Measurements from ENCODE around the gene STATH. TPM values are rescaled to one million over a fixed set of nuclear protein-coding genes. Genes with fewer than 3 reads are reported as not detected.

Gene STATH
- total and polyA plus RNA-seq, 2 donors (not counting 1 experiment from before 2014, with no cell fraction given), result not detected

DNA sequence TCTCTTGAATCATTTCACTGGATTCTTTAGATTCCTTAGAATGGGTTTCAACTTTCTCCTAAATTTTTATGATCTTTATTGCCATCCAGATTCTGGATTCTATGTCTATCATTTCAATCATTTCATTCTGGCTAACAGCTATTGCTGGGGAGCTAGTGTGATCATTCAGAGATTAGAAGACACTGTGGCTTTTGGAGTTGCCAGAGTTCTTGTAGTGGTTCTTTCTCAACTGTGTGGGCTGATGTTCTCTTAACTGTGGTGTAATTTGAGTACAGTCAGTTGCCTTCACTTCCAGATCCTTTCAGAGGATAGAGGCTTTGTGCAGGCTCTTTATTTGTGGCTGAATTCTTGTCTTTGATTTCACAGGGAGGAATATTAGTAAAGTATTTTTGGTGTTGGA is 18.2 kb upstream of the STATH start:
- peaks cover 0 to 3% (median 0%) of the 10 kb centered on the region in 3 donors for H3K9me3 ChIP-seq (ENCODE audit: control extremely low read depth in 1 of 3, control insufficient read depth in 2 of 3, insufficient read depth in 1 of 3, low read length in 2 of 3)
- ChIA-PET POLR2A (no interaction called here), CTCF (no interaction called here)
- H3K9ac ChIP-seq (ENCODE audit: low read length), result no peak overlapping the region
- Mint-ChIP-seq H3K9me3 (ENCODE audit: insufficient read depth) (peaks cover 3% of the 10 kb centered on the region), H3K27me3 (no peaks in the 10 kb centered on the region), H3K4me3 (no peak overlapping the region), H3K27ac (no peak overlapping the region), H3K4me1 (no peaks in the 10 kb centered on the region)
- H3K4me2 ChIP-seq (replicated peaks; ENCODE audit: low read depth, low read length, poor library complexity, severe bottlenecking), result no peak overlapping the region
- intact Hi-C loops (cut with micrococcal nuclease), result no loop called here
- no peaks in the 10 kb centered on the region for H3K79me2 ChIP-seq (ENCODE audit: control insufficient read depth, insufficient read depth, low read length)
- H4K20me1 ChIP-seq (ENCODE audit: control insufficient read depth, insufficient read depth, low read length, poor library complexity, severe bottlenecking), result no peaks in the 10 kb centered on the region
- H3K4me3 ChIP-seq (ENCODE audit: control extremely low read depth in 1 of 5, extremely low read depth in 1 of 5, insufficient read depth in 1 of 5, low read depth in 2 of 5, low read length in 4 of 5), result no peak overlapping the region
- no peak for TF ChIP-seq CTCF (IDR thresholded peaks at IDR 0.05)
- no peak for TF ChIP-seq EZH2 (IDR thresholded peaks at IDR 0.05; ENCODE audit: borderline replicate concordance, insufficient read depth, low read depth, low read length, poor library complexity, severe bottlenecking)
- H2AFZ ChIP-seq (ENCODE audit: insufficient read depth, low read depth, low read length, poor library complexity, severe bottlenecking), result no peak overlapping the region
- no peak overlapping the region for H3K27ac ChIP-seq (ENCODE audit: low read length in 2 of 2)
- ATAC-seq (ENCODE audit: low read depth), result no peak
- H3K27me3 ChIP-seq (replicated peaks in 1 of 4; ENCODE audit: control extremely low read depth in 1 of 4, control insufficient read depth in 3 of 4, insufficient read depth in 4 of 4, low read length in 3 of 4), result no peaks in the 10 kb centered on the region
- no peak for DNase-seq
- H3K4me1 ChIP-seq (ENCODE audit: control insufficient read depth in 2 of 2, insufficient read depth in 2 of 2, low read length in 2 of 2), result no peaks in the 10 kb centered on the region
- H3K36me3 ChIP-seq (replicated peaks in 1 of 2; ENCODE audit: control extremely low read depth in 1 of 2, control insufficient read depth in 1 of 2, extremely low read depth in 1 of 2, insufficient read depth in 2 of 2, low read length in 1 of 2), result no peaks in the 10 kb centered on the region

DNA sequence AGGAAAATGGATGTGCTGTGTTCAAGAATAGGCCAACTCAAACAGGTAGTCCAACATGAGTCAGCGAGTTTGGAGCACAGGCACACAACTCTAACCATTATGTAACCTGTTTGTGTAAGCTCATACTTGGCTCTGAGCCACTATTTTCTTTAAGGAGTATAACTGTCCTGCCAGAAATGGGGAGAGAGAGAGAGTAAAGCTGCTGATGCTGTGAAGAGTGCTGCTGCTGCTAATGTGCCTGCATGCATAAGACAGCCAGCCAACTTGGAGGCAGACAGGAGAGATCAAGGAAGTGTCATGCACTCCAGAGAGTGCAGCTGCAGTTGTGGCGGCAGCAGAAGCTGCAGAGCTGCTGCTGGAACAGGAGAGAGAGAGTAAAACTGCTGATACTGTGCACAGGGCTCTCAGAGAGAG is 11.7 kb upstream of the STATH start:
- H3K4me1 Mint-ChIP-seq, result no peaks in the 10 kb centered on the region
- TF ChIP-seq CTCF (IDR thresholded peaks at IDR 0.05) (no peak), EZH2 (IDR thresholded peaks at IDR 0.05; ENCODE audit: borderline replicate concordance, insufficient read depth, low read depth, low read length, poor library complexity, severe bottlenecking) (no peak)
- H3K4me3 Mint-ChIP-seq, result no peak overlapping the region
- POLR2A ChIA-PET, result no interaction called here
- DNase-seq (no peak), ATAC-seq (ENCODE audit: low read depth) (no peak)
- intact Hi-C loops (cut with micrococcal nuclease), result no loop called here
- no peaks in the 10 kb centered on the region for H3K27me3 ChIP-seq (replicated peaks in 1 of 4; ENCODE audit: control extremely low read depth in 1 of 4, control insufficient read depth in 3 of 4, insufficient read depth in 4 of 4, low read length in 3 of 4)
- H3K27ac Mint-ChIP-seq, result no peak overlapping the region
- CTCF ChIA-PET, result no interaction called here
- H3K36me3 ChIP-seq (replicated peaks in 1 of 2; ENCODE audit: control extremely low read depth in 1 of 2, control insufficient read depth in 1 of 2, extremely low read depth in 1 of 2, insufficient read depth in 2 of 2, low read length in 1 of 2), result no peaks in the 10 kb centered on the region
- H3K27ac ChIP-seq (ENCODE audit: low read length in 2 of 2), result no peak overlapping the region
- no CpG with 5 or more reads among the region's 2 CpGs for WGBS (ENCODE audit: insufficient coverage)
- no peaks in the 10 kb centered on the region for H4K20me1 ChIP-seq (ENCODE audit: control insufficient read depth, insufficient read depth, low read length, poor library complexity, severe bottlenecking)
- H3K9me3 ChIP-seq (ENCODE audit: control extremely low read depth in 1 of 3, control insufficient read depth in 2 of 3, insufficient read depth in 1 of 3, low read length in 2 of 3), result no peaks in the 10 kb centered on the region
- no peaks in the 10 kb centered on the region for H3K27me3 Mint-ChIP-seq
- H2AFZ ChIP-seq (ENCODE audit: insufficient read depth, low read depth, low read length, poor library complexity, severe bottlenecking), result no peak overlapping the region
- no peak overlapping the region for H3K4me2 ChIP-seq (replicated peaks; ENCODE audit: low read depth, low read length, poor library complexity, severe bottlenecking)
- H3K4me1 ChIP-seq (ENCODE audit: control insufficient read depth in 2 of 2, insufficient read depth in 2 of 2, low read length in 2 of 2), result no peaks in the 10 kb centered on the region
- no peaks in the 10 kb centered on the region for H3K9me3 Mint-ChIP-seq (ENCODE audit: insufficient read depth)
- no peak overlapping the region for H3K9ac ChIP-seq (ENCODE audit: low read length)
- H3K79me2 ChIP-seq (ENCODE audit: control insufficient read depth, insufficient read depth, low read length), result no peaks in the 10 kb centered on the region
- H3K4me3 ChIP-seq (ENCODE audit: control extremely low read depth in 1 of 5, extremely low read depth in 1 of 5, insufficient read depth in 1 of 5, low read depth in 2 of 5, low read length in 4 of 5), result no peak overlapping the region
